ENCODE data around the gene ART4.

Gene ART4, protein sequence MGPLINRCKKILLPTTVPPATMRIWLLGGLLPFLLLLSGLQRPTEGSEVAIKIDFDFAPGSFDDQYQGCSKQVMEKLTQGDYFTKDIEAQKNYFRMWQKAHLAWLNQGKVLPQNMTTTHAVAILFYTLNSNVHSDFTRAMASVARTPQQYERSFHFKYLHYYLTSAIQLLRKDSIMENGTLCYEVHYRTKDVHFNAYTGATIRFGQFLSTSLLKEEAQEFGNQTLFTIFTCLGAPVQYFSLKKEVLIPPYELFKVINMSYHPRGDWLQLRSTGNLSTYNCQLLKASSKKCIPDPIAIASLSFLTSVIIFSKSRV

DNA sequence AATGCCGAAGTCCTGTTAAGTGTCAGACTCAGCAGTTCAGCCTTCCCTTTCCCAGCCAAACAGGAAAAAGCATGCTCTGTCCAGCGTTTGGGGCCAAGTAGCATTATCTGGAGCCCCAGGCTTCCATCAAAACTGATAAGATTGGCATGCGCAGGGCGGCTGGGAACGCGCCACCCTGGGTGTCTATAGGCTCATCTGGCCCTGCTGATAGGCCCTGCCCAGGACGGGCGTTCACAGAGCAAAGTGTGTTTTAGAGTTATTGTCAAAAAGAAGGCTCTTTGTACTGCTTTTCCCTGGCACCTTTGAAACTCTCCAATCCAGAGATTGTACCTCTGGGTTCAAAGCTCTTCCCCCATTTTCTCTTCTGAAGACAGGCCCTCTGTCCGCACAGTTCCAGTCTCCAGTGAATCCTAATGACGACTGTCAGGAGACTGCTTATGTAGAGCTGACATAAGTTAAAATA, at the start of gene ART4:
TSS of gene ART4 (minus strand) at position 102 of the 463 bp plus-strand sequence. CDS start 413 bp downstream, outside the sequence.
- no peak within 1 kb of the TSS for H3K4me3 Mint-ChIP-seq
- H3K36me3 Mint-ChIP-seq (ENCODE audit: low read depth) = no peaks in the 10 kb centered on the region
- no peak within 1 kb of the TSS for H3K27ac Mint-ChIP-seq
- H3K4me1 Mint-ChIP-seq (ENCODE audit: low read depth) = peaks cover 13% of the 10 kb centered on the region
- no peaks in the 10 kb centered on the region for H3K9me3 Mint-ChIP-seq
- peaks cover 9% of the 10 kb centered on the region for H3K27me3 Mint-ChIP-seq

DNA sequence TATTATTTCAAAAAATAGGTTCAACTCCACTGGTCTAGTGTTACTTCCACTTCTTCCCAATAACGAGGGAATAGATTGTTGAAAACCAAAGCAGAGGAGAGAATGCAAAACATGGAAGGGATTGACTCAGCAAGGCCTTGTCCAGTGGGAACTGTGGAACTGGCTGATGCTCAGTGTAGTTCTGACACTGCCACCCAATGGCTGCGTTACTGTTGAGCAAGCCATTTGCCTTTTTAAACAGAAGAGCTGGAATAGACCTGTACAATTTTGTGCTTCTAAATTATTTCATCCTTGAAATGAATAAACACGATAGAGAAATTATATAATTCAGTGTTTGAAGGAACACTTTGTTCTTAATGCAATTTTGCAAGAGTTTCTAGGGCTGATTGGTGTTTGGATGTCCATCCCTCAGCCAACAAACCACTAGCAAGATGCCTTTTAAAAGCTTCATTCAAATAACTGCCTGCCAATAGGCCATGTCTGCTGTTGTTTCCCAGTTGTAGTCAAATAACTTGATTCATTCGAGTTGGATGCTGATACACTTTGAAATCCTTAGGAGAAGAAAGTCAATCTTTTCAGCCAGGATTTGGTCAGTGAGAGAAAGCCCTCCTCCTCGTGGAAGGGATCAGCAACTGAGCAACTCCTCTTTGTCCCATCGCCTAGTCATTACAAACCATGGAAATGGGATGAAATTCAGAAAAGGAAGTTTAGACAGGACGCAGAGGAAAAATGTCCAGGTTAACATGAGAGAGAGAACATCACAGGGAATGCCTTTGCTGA, 49.6 kb upstream of the ART4 start:
- Mint-ChIP-seq H3K9me3 (no peaks in the 10 kb centered on the region), H3K27me3 (peaks cover 3% of the 10 kb centered on the region), H3K4me1 (ENCODE audit: low read depth) (no peaks in the 10 kb centered on the region), H3K27ac (no peak overlapping the region), H3K4me3 (no peak overlapping the region), H3K36me3 (ENCODE audit: low read depth) (no peaks in the 10 kb centered on the region)

DNA sequence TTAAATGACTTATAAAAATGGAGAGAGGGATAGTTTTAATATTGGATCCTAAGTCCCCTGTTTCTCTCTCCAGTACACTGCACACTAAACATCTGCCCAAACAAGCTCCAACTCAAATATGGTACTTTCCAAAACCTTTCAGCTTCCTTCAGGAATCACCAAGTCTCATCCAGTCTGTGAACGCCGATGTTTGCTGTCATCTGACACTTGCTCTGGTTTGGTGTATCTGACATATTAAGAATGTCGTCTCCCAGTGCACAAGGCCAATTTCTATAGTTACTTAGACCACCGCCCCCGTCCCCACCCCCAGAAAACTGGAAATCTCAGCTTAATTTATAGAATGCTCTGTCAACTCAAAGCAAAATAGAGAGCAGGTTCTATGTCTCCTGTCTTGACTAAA, 47.4 kb upstream of the ART4 start:
- Mint-ChIP-seq H3K4me1 (ENCODE audit: low read depth) (peaks cover 12% of the 10 kb centered on the region), H3K27ac (no peak overlapping the region), H3K36me3 (ENCODE audit: low read depth) (no peaks in the 10 kb centered on the region), H3K4me3 (no peak overlapping the region), H3K27me3 (peaks cover 13% of the 10 kb centered on the region), H3K9me3 (no peaks in the 10 kb centered on the region)

DNA sequence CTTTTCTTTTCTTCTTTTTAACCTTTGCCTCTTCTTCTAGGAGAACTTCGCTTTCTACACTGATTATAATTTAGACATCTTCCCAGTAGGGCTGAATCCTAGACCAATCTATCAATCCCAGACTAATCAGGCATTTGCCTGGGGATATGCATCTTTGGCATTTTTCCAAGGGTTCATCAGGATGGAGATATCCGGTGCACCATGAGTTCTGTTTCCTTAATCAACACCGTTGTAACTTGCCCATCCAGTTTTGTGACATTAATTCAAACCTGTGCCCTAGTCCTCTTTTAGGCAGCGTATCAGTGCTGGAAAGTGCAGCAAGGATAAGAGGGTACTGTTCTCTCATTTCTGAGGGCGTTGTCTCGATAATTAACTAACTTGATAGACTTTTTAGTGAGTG, 42.9 kb upstream of the ART4 start:
- no peak overlapping the region for H3K27ac Mint-ChIP-seq
- no peaks in the 10 kb centered on the region for H3K36me3 Mint-ChIP-seq (ENCODE audit: low read depth)
- peaks cover 18% of the 10 kb centered on the region for H3K27me3 Mint-ChIP-seq
- no peak overlapping the region for H3K4me3 Mint-ChIP-seq
- no peaks in the 10 kb centered on the region for H3K9me3 Mint-ChIP-seq
- peaks cover 26% of the 10 kb centered on the region for H3K4me1 Mint-ChIP-seq (ENCODE audit: low read depth)

DNA sequence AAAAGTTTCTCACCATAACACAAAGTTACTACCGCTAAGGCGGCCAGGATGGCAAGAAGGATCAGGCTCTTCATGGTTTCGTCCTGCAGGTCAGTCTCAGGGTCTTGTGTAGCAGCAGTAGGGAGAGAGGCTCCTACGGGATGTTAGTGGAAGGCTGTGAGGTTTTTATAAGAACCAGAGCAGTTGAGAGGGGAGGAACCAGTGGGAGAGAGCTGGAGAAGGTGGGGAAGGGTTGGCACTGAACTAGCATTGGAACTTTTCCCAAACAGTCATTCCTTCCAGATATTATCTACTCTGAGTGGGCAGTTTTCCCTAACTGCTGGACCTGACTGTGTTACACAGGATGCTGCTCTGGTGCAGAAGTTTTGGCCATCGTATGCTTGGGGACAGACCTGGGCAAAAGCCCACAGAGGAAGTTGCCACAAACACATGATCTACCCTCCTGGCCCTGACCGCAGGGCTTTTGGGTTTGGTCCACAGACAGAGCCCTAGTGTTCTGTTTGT, 42.4 kb upstream of the ART4 start, which contains the start of gene MGP:
TSS of gene MGP (minus strand) at position 137 of the 504 bp plus-strand sequence. CDS start at position 74, 63 bp downstream.
- no peak within 1 kb of the TSS for H3K27ac Mint-ChIP-seq
- no peaks in the 10 kb centered on the region for H3K36me3 Mint-ChIP-seq (ENCODE audit: low read depth)
- H3K9me3 Mint-ChIP-seq = peaks cover 3% of the 10 kb centered on the region
- peaks cover 30% of the 10 kb centered on the region for H3K4me1 Mint-ChIP-seq (ENCODE audit: low read depth)
- peak within 1 kb of the TSS; percentile 62 for H3K4me3 Mint-ChIP-seq
- H3K27me3 Mint-ChIP-seq = peaks cover 18% of the 10 kb centered on the region

DNA sequence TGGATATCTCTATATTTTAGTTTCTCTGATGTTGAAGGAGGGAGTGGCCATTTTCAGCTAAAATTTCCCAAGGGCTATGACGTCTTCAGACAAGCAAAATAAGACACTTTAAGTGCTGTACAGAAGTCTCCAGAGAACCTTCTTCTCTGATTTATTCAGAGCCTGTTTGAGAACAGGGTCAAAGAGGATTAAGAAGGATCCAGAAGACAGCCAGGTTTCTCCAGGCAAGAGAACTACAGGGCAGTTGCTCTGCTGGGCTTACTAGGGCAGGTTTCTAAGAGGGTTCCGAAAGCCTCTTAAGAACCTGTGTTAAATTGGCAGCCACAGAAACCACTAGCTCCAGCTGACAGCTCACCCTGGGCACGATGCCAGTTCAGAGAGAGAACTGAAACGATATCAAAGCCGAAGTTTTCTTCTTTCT, 41.1 kb upstream of the ART4 start:
- no peaks in the 10 kb centered on the region for H3K36me3 Mint-ChIP-seq (ENCODE audit: low read depth)
- H3K4me3 Mint-ChIP-seq = peak overlapping the region; percentile 62
- peaks cover 18% of the 10 kb centered on the region for H3K27me3 Mint-ChIP-seq
- H3K4me1 Mint-ChIP-seq (ENCODE audit: low read depth) = peaks cover 35% of the 10 kb centered on the region
- no peak overlapping the region for H3K27ac Mint-ChIP-seq
- H3K9me3 Mint-ChIP-seq = peaks cover 4% of the 10 kb centered on the region

DNA sequence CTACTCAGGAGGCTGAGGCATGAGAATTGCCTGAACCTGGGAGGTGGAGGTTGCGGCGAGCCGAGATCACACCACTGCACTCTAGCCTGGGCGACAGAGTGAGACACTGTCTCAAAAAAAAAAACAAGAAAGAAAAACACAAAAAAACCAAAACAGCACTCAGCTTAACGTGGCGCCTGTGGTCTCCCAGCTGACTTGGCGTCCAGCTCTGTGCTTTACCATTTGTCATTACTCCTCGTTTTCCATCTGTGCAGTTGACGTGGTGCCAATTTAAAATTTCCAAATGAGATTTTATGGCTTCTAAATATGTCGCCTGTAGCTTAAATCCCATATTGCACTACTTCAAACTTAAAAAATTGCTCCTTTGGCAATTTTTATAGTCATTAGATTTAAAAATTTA, 40.4 kb upstream of the ART4 start:
- Mint-ChIP-seq H3K4me1 (ENCODE audit: low read depth) (peaks cover 35% of the 10 kb centered on the region), H3K9me3 (peaks cover 4% of the 10 kb centered on the region), H3K4me3 (no peak overlapping the region), H3K36me3 (ENCODE audit: low read depth) (no peaks in the 10 kb centered on the region), H3K27ac (no peak overlapping the region), H3K27me3 (peaks cover 18% of the 10 kb centered on the region)

DNA sequence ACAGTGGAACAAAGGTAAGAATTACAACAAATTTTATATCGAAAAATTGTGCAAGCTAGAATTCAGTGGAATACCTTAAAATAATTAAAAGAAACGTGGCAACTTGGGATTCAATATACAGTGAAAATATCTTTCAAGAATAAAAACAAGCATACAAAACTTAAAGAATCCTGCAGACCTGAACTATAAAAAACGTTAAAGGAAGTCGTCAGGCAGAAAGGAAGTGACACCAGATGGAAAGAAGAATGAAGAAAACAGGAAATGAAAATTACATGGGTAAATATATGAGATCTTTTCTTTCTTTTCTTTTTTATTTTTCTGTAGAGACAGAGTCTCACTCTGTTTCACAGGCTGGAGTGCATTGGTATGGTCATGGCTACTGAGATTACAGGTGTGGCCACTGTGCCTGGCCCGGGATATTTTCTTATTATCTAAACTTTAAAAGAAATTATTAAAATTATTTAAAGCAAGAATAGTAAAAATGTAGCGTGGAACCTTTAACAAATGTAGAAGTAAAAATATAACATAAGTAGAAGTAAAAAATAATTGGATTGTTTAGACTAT, 37.6 kb upstream of the ART4 start:
- Mint-ChIP-seq H3K4me3 (peak overlapping the region; percentile 42), H3K9me3 (peaks cover 4% of the 10 kb centered on the region), H3K36me3 (ENCODE audit: low read depth) (no peaks in the 10 kb centered on the region), H3K27ac (peak overlapping the region; percentile 80), H3K4me1 (ENCODE audit: low read depth) (peaks cover 26% of the 10 kb centered on the region), H3K27me3 (peaks cover 7% of the 10 kb centered on the region)

DNA sequence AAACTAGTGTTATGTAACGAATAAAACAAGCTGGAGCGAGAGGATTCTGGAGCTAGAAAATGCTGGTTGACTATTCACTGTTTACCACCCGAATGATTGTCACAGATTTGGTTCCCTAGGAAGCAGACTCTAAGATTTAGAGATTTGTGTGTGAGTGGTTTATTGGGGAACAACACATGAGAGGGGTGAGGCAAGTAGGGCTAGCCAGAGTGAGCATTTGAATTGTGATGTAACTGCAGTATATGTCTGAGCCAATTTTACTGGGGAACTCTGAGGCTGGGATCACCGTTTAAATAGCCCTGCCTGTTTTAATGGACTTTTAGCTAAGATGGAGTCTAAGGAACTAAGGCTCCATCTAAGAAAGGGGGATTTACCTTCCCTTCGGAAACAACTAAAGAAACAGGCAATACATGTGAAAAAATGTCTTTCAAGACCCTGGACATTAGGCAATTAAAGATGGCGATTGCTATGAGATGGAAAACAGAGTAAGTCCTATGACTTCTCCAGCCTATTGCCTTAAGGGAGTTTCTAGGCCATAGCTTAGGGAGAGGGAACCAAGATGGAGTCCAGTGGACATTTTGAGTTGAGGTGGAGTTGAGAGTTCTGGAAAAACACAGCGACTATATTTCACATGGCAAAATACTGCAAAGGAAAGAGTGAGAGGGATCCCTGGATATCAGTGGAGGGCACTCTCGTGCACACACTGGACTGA, 36.1 kb upstream of the ART4 start:
- Mint-ChIP-seq H3K9me3 (peaks cover 4% of the 10 kb centered on the region), H3K27me3 (no peaks in the 10 kb centered on the region), H3K27ac (no peak overlapping the region), H3K36me3 (ENCODE audit: low read depth) (no peaks in the 10 kb centered on the region), H3K4me1 (ENCODE audit: low read depth) (peaks cover 12% of the 10 kb centered on the region), H3K4me3 (no peak overlapping the region)

DNA sequence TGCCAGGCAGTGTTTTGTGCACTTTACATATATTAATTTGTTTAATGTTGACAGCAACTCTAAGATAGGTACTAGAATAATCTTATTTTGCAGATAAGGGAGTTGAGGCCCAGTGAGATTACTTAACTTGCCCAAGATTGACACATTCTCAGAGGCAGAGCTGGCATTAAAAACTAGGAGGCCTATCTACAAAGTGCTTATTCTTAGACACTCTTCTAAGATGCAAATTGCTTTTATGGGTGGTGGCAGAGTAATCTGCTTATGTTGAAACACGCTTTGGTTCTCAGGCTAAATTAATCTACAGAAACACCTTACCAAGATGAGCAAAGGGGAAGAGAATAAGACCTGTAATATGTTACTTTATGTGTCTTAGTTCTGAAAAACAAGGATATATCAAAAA, 35.2 kb upstream of the ART4 start:
- H3K9me3 Mint-ChIP-seq = peaks cover 4% of the 10 kb centered on the region
- no peak overlapping the region for H3K4me3 Mint-ChIP-seq
- peaks cover 9% of the 10 kb centered on the region for H3K4me1 Mint-ChIP-seq (ENCODE audit: low read depth)
- H3K27ac Mint-ChIP-seq = no peak overlapping the region
- no peaks in the 10 kb centered on the region for H3K27me3 Mint-ChIP-seq
- no peaks in the 10 kb centered on the region for H3K36me3 Mint-ChIP-seq (ENCODE audit: low read depth)

DNA sequence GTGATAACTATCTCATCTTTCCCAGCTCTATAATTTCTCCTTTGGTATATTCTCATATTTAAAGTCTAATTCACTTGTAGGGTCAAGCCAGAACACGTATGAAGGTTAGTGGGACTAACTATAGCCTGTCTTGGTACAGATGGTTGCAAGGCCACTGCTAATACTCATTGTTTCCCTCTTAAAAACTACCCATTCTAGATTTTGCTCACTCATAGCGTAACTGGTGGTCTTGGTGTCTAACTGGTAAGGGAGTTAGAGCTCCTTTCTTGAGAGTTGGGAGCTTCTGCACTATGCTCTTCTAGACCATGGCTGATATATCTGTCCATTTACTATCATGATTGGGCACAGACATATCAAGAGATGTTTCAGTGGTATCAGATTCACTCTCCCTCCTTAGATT, 33.5 kb upstream of the ART4 start:
- H3K27me3 Mint-ChIP-seq = no peaks in the 10 kb centered on the region
- peaks cover 4% of the 10 kb centered on the region for H3K9me3 Mint-ChIP-seq
- H3K27ac Mint-ChIP-seq = no peak overlapping the region
- peaks cover 9% of the 10 kb centered on the region for H3K4me1 Mint-ChIP-seq (ENCODE audit: low read depth)
- no peaks in the 10 kb centered on the region for H3K36me3 Mint-ChIP-seq (ENCODE audit: low read depth)
- no peak overlapping the region for H3K4me3 Mint-ChIP-seq

DNA sequence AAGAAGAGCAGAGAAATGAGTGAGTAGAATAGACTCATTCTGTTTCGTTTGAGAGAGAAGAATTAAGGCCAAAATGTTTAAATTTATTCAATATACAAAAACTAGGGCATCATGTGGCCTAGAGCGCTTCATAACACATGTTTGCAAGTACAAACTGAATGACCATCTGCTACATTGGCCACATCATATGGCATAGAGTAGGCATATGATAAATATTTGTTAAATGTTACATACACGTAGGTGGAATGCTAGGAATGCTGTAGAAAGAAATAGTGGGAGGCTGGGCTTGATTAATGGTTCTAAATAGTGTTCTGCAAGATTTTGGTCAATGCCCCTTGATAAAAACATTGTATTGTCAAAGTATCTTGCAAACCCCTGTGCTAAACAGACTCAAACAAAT, 31.6 kb upstream of the ART4 start:
- Mint-ChIP-seq H3K9me3 (no peaks in the 10 kb centered on the region), H3K4me3 (no peak overlapping the region), H3K36me3 (ENCODE audit: low read depth) (no peaks in the 10 kb centered on the region), H3K27ac (no peak overlapping the region), H3K4me1 (ENCODE audit: low read depth) (no peaks in the 10 kb centered on the region), H3K27me3 (no peaks in the 10 kb centered on the region)

DNA sequence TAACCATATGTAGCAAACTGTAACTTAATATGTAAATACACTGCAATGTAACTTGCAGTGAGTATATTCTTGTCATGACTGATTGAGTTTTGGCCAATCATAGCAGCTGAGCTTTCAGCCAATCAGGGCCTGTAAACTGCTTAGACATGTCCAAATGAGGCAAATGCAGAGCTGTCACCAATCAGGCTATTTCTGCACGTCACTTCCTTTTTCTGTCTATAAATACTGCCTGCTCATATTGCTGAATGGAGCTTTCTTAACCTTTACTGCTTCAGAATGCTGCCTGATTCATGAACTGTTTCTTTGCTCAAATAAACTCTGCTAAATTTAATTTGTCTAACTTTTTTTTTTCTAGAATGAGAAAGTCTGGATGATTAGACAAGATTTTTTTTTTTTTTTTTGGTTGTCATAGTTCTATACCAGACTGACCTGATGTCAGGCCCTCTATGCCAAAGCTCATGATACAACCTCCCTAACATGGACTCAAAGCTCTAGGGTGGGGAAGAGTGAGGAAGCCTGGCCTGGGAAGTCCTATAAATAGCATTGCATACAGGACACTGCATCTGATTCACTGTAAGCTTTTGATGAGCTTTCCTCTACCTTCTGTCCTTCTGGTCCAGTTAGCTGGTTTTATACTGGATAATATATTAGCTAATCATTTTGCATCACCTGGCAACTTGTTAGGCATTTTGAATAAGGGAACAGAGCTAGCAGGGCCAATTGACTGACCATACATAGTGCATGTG, 30.3 kb upstream of the ART4 start:
- no peaks in the 10 kb centered on the region for H3K36me3 Mint-ChIP-seq (ENCODE audit: low read depth)
- H3K4me3 Mint-ChIP-seq = no peak overlapping the region
- no peak overlapping the region for H3K27ac Mint-ChIP-seq
- no peaks in the 10 kb centered on the region for H3K27me3 Mint-ChIP-seq
- H3K9me3 Mint-ChIP-seq = no peaks in the 10 kb centered on the region
- no peaks in the 10 kb centered on the region for H3K4me1 Mint-ChIP-seq (ENCODE audit: low read depth)

DNA sequence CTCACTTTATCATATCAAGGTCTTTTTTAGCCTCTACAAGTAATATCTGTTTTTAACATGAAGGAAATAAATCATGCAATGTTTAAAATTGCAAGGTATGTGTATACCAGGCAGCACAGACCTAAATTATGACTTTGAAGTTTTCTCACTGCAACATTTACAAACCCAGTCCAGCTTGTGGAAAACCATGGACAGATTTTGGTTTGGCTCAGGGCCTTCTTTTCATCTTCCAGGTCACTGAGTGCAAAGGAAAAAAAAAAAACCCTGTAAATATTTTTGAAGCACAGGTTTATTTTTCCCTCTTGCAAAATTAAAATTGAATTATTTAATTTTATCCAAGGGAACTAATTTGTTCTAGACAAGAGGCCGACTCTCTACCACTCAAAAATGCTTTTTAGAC, 28.6 kb upstream of the ART4 start:
- no peak overlapping the region for H3K4me3 Mint-ChIP-seq
- H3K27me3 Mint-ChIP-seq = no peaks in the 10 kb centered on the region

More for the DNA sequence above, 28.6 kb upstream of the ART4 start:
- H3K4me1 Mint-ChIP-seq (ENCODE audit: low read depth) = no peaks in the 10 kb centered on the region
- H3K9me3 Mint-ChIP-seq = no peaks in the 10 kb centered on the region
- no peak overlapping the region for H3K27ac Mint-ChIP-seq
- no peaks in the 10 kb centered on the region for H3K36me3 Mint-ChIP-seq (ENCODE audit: low read depth)
